PC-3 (cell line): ENCODE results near the gene FOXD2. TPM values are rescaled to one million over a fixed set of nuclear protein-coding genes. Genes with fewer than 3 reads are reported as not detected.

Experiments
- ATAC-seq: fragments of 200-7000 bp; cut with Tn5 transposase; 2 replicates; pipeline ENCODE4 v1.9.1; 2020; ENCODE audit warnings: mild to moderate bottlenecking, moderate library complexity
- BruUV-seq: library from RNA; stranded (reverse); fragments of 400-500 nt; replicated peaks from 2 replicates; lab custom pipeline; 2021; lab: Mats Ljungman, UMichigan
- CTCF ChIA-PET: fragments of 300-600 bp; sonication (Branson Sonifier 250); formaldehyde crosslinking; loops from one replicate; lab custom pipeline; 2022; ENCODE audit warnings: antibody characterized with exemption; lab: Charles Lee
- POLR2A ChIA-PET: fragments of 300-600 bp; sonication (Branson Sonifier 250); formaldehyde crosslinking; loops from one replicate; lab custom pipeline; 2022; ENCODE audit warnings: antibody characterized with exemption; ENCODE audit not compliant: unreplicated experiment; lab: Charles Lee
- DNase-seq: peaks from one replicate; pipeline ENCODE4 v3.0.0-alpha.2; 2015
- H2AFZ ChIP-seq: fragments of 300-600 bp; sonication (generic); 2 replicates; pipeline ENCODE4 v1.6.0; 2016; ENCODE audit warnings: antibody characterized with exemption, low read length
- H3F3A ChIP-seq: fragments of 300-600 bp; sonication (generic); one replicate; pipeline ENCODE4 v1.6.0; 2017; ENCODE audit warnings: antibody characterized with exemption, low read length, control low read depth, mild to moderate bottlenecking; ENCODE audit not compliant: unreplicated experiment
- H3K27ac ChIP-seq: fragments of 300-600 bp; sonication (generic); 2 replicates; pipeline ENCODE4 v1.5.1; 2016; ENCODE audit warnings: mild to moderate bottlenecking, low read length
- H3K27me3 ChIP-seq: fragments of 300-600 bp; sonication (generic); 2 replicates; pipeline ENCODE4 v1.6.1; 2016; ENCODE audit warnings: low read length, mixed read lengths
- H3K36me3 ChIP-seq: fragments of 300-600 bp; sonication (generic); 2 replicates; pipeline ENCODE4 v1.6.1; 2016; ENCODE audit warnings: low read depth, mixed run types, low read length, mixed read lengths
- H3K4me1 ChIP-seq: fragments of 300-600 bp; sonication (generic); 2 replicates; pipeline ENCODE4 v1.5.1; 2016; ENCODE audit warnings: low read length; ENCODE audit not compliant: insufficient read depth
- H3K4me2 ChIP-seq: fragments of 300-600 bp; sonication (generic); 2 replicates; pipeline ENCODE4 v1.6.0; 2016; ENCODE audit warnings: low read length
- H3K4me3 ChIP-seq: fragments of 300-600 bp; sonication (generic); 2 replicates; pipeline ENCODE4 v1.5.1; 2016; ENCODE audit warnings: mild to moderate bottlenecking, low read length, mixed read lengths
- H3K79me2 ChIP-seq: fragments of 300-600 bp; sonication (generic); 2 replicates; pipeline ENCODE4 v1.6.1; 2017; ENCODE audit warnings: low read length, mixed read lengths
- H3K9ac ChIP-seq: fragments of 300-600 bp; sonication (generic); 2 replicates; pipeline ENCODE4 v1.6.0; 2016; ENCODE audit warnings: mild to moderate bottlenecking, low read length
- H3K9me2 ChIP-seq: fragments of 300-600 bp; sonication (generic); replicated peaks from 2 replicates; pipeline ENCODE4 v1.6.1; 2016; ENCODE audit warnings: mixed run types, low read length, mixed read lengths
- H3K9me3 ChIP-seq: fragments of 300-600 bp; sonication (generic); 2 replicates; pipeline ENCODE4 v1.6.1; 2016; ENCODE audit warnings: low read length, mixed read lengths
- H4K20me1 ChIP-seq: fragments of 300-600 bp; sonication (generic); 2 replicates; pipeline ENCODE4 v1.6.1; 2016; ENCODE audit warnings: low read length, mixed read lengths
- EZH2 ChIP-seq: fragments of 300-600 bp; sonication (generic); IDR thresholded peaks from one replicate; pipeline ENCODE4 v1.6.1; 2017; ENCODE audit warnings: antibody characterized with exemption, mild to moderate bottlenecking, low read length; ENCODE audit not compliant: unreplicated experiment
- EZH2phosphoT487 ChIP-seq: fragments of 300-600 bp; sonication (generic); IDR thresholded peaks from 2 replicates; pipeline ENCODE4 v1.6.1; 2018; ENCODE audit warnings: mild to moderate bottlenecking, antibody characterized with exemption, low read length, borderline replicate concordance
- intact Hi-C: fragments of 100-400 bp; cut with micrococcal nuclease; formaldehyde crosslinking; loops from 2 replicates; pipeline ENCODE4 v1.9.0; 2023
- total RNA-seq: library from RNA; depleted of rRNA; stranded (reverse); fragments of >200 nt; gene quantifications from 2 replicates; pipeline ENCODE4 v1.2.3, GENCODE V29; 2014
- TF ChIP-seq, protein P1 (sequence below): fragments of 300-600 bp; sonication (generic); conservative IDR thresholded peaks from 2 replicates; pipeline ENCODE4 v1.5.1; 2017; ENCODE audit warnings: antibody characterized with exemption, low read depth, mild to moderate bottlenecking, low read length

The FOXD2 gene
- total RNA-seq, 1 experiment from 2014 or later = 0.80 TPM

DNA sequence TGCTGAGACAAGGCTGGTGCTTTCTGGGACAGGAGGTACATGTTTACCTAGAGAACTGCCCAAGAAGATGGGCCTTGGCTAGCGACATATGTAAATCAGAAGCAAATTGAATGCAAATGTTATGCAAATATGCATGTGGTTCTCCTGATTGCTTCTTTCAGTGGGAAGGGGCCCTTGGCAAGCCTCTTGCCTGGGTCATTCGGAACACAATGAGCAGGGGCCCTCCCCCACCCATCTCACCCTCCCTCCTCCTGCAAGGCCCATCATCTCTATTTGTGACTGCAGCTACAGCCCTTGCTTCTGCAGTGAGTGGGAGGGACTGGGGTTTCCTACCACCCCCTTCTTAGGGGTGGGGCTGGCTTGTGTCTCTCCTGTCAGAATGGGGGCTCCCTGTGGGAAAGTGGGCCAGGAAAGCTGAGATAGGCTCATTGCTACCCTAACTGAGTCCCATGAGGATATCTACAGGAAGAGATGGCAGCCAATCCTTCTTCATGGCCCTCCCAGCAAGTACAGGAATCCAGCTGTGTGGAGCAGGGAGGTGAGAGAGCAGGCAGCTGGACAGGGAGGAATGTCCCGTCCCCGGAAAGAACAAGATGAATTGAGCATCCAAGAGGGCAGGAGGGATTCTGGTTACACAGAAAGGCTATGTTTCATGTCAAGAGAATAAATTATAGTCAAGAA, 31.0 kb downstream of the FOXD2 start:
- Histone ChIP-seq H3K27ac (no peak overlapping the region), H3K4me3 (no peak overlapping the region), H3K9ac (no peak overlapping the region), H2AFZ (no peak overlapping the region), H3K27me3 (peaks cover 18% of the 10 kb centered on the region), H4K20me1 (no peaks in the 10 kb centered on the region), H3K4me1 (no peaks in the 10 kb centered on the region), H3K36me3 (no peaks in the 10 kb centered on the region), H3K9me2 (no peaks in the 10 kb centered on the region), H3K79me2 (no peaks in the 10 kb centered on the region), H3K9me3 (no peaks in the 10 kb centered on the region), H3F3A (no peaks in the 10 kb centered on the region), H3K4me2 (no peak overlapping the region)
- DNase-seq (no peak), ATAC-seq (no peak)
- intact Hi-C loops = no loop called here
- no TSS peak for BruUV-seq
- ChIA-PET CTCF (no interaction called here), POLR2A (no interaction called here)
- no peak for TF ChIP-seq EZH2phosphoT487
- TF ChIP-seq, protein P1, sequence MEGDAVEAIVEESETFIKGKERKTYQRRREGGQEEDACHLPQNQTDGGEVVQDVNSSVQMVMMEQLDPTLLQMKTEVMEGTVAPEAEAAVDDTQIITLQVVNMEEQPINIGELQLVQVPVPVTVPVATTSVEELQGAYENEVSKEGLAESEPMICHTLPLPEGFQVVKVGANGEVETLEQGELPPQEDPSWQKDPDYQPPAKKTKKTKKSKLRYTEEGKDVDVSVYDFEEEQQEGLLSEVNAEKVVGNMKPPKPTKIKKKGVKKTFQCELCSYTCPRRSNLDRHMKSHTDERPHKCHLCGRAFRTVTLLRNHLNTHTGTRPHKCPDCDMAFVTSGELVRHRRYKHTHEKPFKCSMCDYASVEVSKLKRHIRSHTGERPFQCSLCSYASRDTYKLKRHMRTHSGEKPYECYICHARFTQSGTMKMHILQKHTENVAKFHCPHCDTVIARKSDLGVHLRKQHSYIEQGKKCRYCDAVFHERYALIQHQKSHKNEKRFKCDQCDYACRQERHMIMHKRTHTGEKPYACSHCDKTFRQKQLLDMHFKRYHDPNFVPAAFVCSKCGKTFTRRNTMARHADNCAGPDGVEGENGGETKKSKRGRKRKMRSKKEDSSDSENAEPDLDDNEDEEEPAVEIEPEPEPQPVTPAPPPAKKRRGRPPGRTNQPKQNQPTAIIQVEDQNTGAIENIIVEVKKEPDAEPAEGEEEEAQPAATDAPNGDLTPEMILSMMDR = no peak
- TF ChIP-seq EZH2 = no peak

DNA sequence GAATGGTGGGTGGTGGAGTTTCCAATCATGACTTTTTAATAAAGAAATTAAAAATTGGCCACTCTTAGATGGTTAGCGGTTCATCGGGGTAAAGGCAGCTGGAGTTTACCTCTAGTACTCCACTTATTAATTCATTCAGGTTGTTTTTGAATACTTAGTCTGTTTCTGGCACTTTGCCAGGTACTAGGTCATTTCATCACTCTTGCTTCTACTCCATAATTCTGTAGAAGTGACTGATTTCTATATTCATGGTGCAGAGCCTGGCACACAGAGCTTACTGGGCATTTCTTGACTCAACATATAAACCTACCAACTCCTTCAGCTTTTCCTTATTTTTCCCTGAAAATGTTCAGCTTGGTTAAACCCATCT, 31.5 kb downstream of the FOXD2 start:
- ATAC-seq = no peak
- TF ChIP-seq, protein P1 = no peak
- TF ChIP-seq EZH2phosphoT487 = no peak
- TF ChIP-seq EZH2 = no peak
- Histone ChIP-seq H3K4me1 (no peaks in the 10 kb centered on the region), H4K20me1 (no peaks in the 10 kb centered on the region), H3K79me2 (no peaks in the 10 kb centered on the region), H3K9me3 (no peaks in the 10 kb centered on the region), H3K27me3 (peaks cover 18% of the 10 kb centered on the region), H2AFZ (no peak overlapping the region), H3K36me3 (no peaks in the 10 kb centered on the region), H3K27ac (no peak overlapping the region), H3F3A (no peaks in the 10 kb centered on the region), H3K4me2 (no peak overlapping the region), H3K9me2 (no peaks in the 10 kb centered on the region), H3K4me3 (no peak overlapping the region), H3K9ac (no peak overlapping the region)
- DNase-seq = no peak
- ChIA-PET CTCF (no interaction called here), POLR2A (no interaction called here)
- intact Hi-C loops = no loop called here
- no TSS peak for BruUV-seq

DNA sequence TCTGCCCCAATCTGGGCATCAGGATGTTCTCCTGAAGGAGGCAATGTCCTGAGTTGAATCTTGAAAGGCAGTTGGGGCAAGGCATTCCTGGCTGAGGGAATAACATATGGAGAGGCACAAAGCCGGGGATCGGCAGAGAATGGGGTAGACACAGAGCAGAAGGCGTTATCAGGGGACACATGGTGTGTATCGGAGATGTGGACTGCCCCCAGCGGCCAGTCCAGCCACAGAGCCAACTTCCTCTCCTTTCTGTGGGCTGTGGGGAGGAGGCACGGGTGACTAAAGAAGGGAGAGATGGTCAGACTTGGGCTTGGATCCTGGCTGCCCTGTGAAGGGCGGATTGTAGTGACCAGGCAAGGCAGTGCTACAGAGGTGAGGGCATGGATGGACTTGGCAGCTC, 32.1 kb downstream of the FOXD2 start:
- Histone ChIP-seq H3K9me3 (no peaks in the 10 kb centered on the region), H3K27ac (no peak overlapping the region), H3K4me2 (no peak overlapping the region), H2AFZ (no peak overlapping the region), H3K4me3 (no peak overlapping the region), H3K79me2 (no peaks in the 10 kb centered on the region), H3K9me2 (no peaks in the 10 kb centered on the region), H3F3A (no peaks in the 10 kb centered on the region), H3K9ac (no peak overlapping the region), H3K4me1 (no peaks in the 10 kb centered on the region), H3K36me3 (no peaks in the 10 kb centered on the region), H3K27me3 (peaks cover 17% of the 10 kb centered on the region), H4K20me1 (no peaks in the 10 kb centered on the region)
- no peak for DNase-seq
- POLR2A ChIA-PET = no interaction called here
- BruUV-seq = no TSS peak
- CTCF ChIA-PET = no interaction called here
- no peak for TF ChIP-seq EZH2phosphoT487
- TF ChIP-seq EZH2 = no peak
- TF ChIP-seq, protein P1 = no peak
- ATAC-seq = no peak
- intact Hi-C loops = no loop called here
